ENCODE measurements around the gene NME5. TPM values are rescaled to one million over a fixed set of nuclear protein-coding genes. Genes with fewer than 3 reads are reported as not detected.
"Not testable (repeated sequence)": the region's sequence is repeated elsewhere in the genome, so short reads cannot be mapped to it uniquely, and the experiment has no call there.

NME5 gene
- polyA plus RNA-seq, 3 donors: 16.8 to 26.5 (median 25.8) TPM

- no peak for DNase-seq
Measured at GRCh38 chr5:138091685-138092084, 47.5 kb downstream of the NME5 start.

- no peak for DNase-seq
Measured at GRCh38 chr5:138083702-138084101, 55.5 kb downstream of the NME5 start, which contains the start of gene WNT8A. WNT8A (plus strand) TSS chr5:138084033; CDS start chr5:138084128, 95 bp downstream.

- no peak for DNase-seq
Measured at GRCh38 chr5:138082033-138082432, 57.2 kb downstream of the NME5 start.

- no peak for DNase-seq
Measured at GRCh38 chr5:138078006-138078643, 61.1 kb downstream of the NME5 start.

GRCh38 chr5:138077064-138077696, 62.0 kb downstream of the NME5 start:
- DNase-seq: peak; percentile 49

GRCh38 chr5:138070026-138070425, 69.2 kb downstream of the NME5 start:
- DNase-seq: not testable (repeated sequence)

- peak; percentile 33 for DNase-seq
Measured at GRCh38 chr5:138068742-138069600, 70.3 kb downstream of the NME5 start.

- no peak for DNase-seq
Measured at GRCh38 chr5:138067945-138068344, 71.3 kb downstream of the NME5 start.

Other genes starting within 250 kb of the NME5 start
- under 1 TPM; 0.26 to 0.58 (median 0.53) TPM for gene PKD2L2, start 250.0 kb downstream of the NME5 start, polyA plus RNA-seq (ENCODE audit: insufficient read length in 3 of 3)
- gene FAM13B, start 106.3 kb downstream of the NME5 start, polyA plus RNA-seq (ENCODE audit: insufficient read length in 3 of 3): 10 to 100 TPM; 46.9 to 61.2 (median 54.2) TPM
- under 1 TPM; 0.09 to 0.25 (median 0.12) TPM for gene WNT8A, start 55.4 kb downstream of the NME5 start, polyA plus RNA-seq (ENCODE audit: insufficient read length in 3 of 3)
- 100 to 1,000 TPM; 113 to 197 (median 169) TPM for gene BRD8, start 39.2 kb upstream of the NME5 start, polyA plus RNA-seq (ENCODE audit: insufficient read length in 3 of 3)
- gene KIF20A, start 39.7 kb upstream of the NME5 start, polyA plus RNA-seq (ENCODE audit: insufficient read length in 3 of 3): 10 to 100 TPM; 40.5 to 50.7 (median 41.1) TPM
- gene CDC23, start 73.9 kb upstream of the NME5 start, polyA plus RNA-seq (ENCODE audit: insufficient read length in 3 of 3): 10 to 100 TPM; 56.0 to 66.7 (median 60.3) TPM
- 1 to 10 TPM; 3.1 to 4.6 (median 3.2) TPM for gene GFRA3, start 135.2 kb upstream of the NME5 start, polyA plus RNA-seq (ENCODE audit: insufficient read length in 3 of 3)
- gene CDC25C, start 192.4 kb upstream of the NME5 start, polyA plus RNA-seq (ENCODE audit: insufficient read length in 3 of 3): 1 to 10 TPM; 7.5 to 9.0 (median 8.9) TPM
- gene FAM53C, start 198.8 kb upstream of the NME5 start, polyA plus RNA-seq (ENCODE audit: insufficient read length in 3 of 3): 10 to 100 TPM; 31.6 to 39.7 (median 35.3) TPM
- 100 to 1,000 TPM in 2 of 3 donors, 10 to 100 TPM in 1; 86.7 to 103 (median 101) TPM for gene KDM3B, start 213.3 kb upstream of the NME5 start, polyA plus RNA-seq (ENCODE audit: insufficient read length in 3 of 3)